Thyroid gland (tissue), 4 donors: Measurements from ENCODE around the gene EXD1.

Experiments used
- CTCF ChIP-seq, 6 experiments: fragments of 200-600 bp in 3 of 6; fragments of 450-650 bp in 3 of 6; sonication (generic) in 3 of 6; IDR thresholded peaks; one replicate each; pipeline ENCODE4 v1.5.1; 2016 to 2019; ENCODE audit warnings: antibody characterized with exemption in 6 of 6, mild to moderate bottlenecking in 2 of 6, inconsistent platforms in 1 of 6, moderate library complexity in 1 of 6
- POLR2A ChIP-seq, 2 donors: fragments of 450-650 bp; IDR thresholded peaks; one replicate each; pipeline ENCODE4 v1.6.1; 2017; ENCODE audit warnings: antibody characterized with exemption in 2 of 2, mild to moderate bottlenecking in 2 of 2, moderate library complexity in 1 of 2

DNA sequence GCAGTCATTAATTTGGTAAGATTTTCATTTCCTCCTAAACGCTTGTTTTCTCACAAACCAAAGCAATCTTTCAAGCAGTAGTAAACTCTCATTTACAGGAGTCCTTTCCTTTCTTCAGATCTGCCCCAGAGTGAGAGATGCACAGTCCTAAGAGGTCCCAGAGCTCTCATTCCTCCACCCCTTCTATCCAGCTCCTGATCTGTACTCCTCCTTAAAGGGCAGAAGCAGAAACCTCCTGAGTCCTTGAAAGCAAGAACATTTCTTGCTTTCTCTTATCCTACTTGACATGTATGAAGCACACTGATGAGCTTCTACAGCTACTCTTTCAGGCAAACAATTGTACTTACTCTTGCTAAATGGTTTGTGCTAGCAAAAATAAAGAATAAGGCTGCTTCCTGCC lies 11.7 kb downstream of the EXD1 start:
- no peak for TF ChIP-seq POLR2A (IDR thresholded peaks at IDR 0.05)
- no peak for TF ChIP-seq CTCF (IDR thresholded peaks at IDR 0.05)
